ENCODE data around the gene HOXB1. TPM values are rescaled to one million over a fixed set of nuclear protein-coding genes. Genes with fewer than 3 reads are reported as not detected.

Gene HOXB1
- total RNA-seq, 1 donor from 2014 or later: not detected

GRCh38 chr17:48562934-48563333 lies 32.1 kb upstream of the HOXB1 start:
- H3K9me3 Mint-ChIP-seq (ENCODE audit: unreplicated experiment): no peaks in the 10 kb centered on the region
- peaks cover 30% of the 10 kb centered on the region for H3K27me3 Mint-ChIP-seq (ENCODE audit: unreplicated experiment)
- peaks cover 19% of the 10 kb centered on the region for H3K36me3 Mint-ChIP-seq (ENCODE audit: low read depth, unreplicated experiment)
- H3K4me3 Mint-ChIP-seq (ENCODE audit: unreplicated experiment): peak overlapping the region; percentile 94
- H3K27ac Mint-ChIP-seq (ENCODE audit: unreplicated experiment): no peak overlapping the region
- no peak for DNase-seq (ENCODE audit: low spot score)
- no peak for TF ChIP-seq CTCF (IDR thresholded peaks at IDR 0.05; ENCODE audit: unreplicated experiment)
- peaks cover 47% of the 10 kb centered on the region for H3K4me1 Mint-ChIP-seq (ENCODE audit: unreplicated experiment)

DNA sequence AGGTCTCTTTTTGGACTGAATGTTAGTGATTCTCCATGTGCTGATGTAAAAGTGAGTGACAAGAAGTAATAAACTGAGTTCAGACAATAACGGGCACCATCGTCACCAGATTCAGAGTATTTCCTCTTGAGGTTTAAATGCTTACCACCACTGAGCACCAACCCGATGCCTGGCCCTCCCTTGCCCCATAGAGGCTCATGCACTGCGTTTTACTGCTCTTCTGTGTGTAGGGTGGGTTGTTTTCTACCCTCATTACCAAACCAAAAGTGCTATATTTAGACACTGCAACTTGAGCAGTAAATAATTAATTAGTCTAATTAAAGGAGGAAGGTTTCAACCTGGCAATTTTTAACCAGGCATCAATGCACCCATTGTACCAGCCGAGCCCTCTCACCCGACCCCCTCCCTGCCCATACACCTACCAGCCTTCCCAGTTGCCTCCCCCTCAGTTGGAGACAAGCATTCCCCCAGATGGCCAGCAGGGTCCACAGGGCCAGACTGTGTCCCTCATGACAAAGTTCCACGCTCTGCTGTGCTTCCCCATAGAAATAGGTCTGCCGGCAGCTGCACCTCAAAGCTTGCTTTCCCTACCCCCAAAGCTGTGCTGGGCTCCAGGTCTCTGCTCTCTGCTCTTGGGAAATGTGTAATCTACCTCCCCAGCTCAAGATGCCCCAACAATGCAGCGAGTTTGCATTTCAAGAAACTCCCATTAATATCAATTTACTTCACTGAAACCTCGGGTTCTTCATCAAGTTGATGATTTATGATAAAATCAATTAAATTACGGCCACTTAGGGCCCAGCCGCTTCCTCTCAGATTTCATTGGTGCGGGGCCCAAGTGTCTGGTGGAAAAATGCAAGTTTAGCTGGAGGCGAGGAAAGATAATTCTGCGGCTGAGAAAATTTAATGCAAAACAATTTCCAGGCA lies 31.3 kb upstream of the HOXB1 start:
- H3K4me3 Mint-ChIP-seq (ENCODE audit: unreplicated experiment): peak overlapping the region; percentile 60
- TF ChIP-seq CTCF (IDR thresholded peaks at IDR 0.05; ENCODE audit: unreplicated experiment): peak; percentile 56
- H3K27me3 Mint-ChIP-seq (ENCODE audit: unreplicated experiment): peaks cover 34% of the 10 kb centered on the region
- H3K4me1 Mint-ChIP-seq (ENCODE audit: unreplicated experiment): peaks cover 50% of the 10 kb centered on the region
- H3K9me3 Mint-ChIP-seq (ENCODE audit: unreplicated experiment): no peaks in the 10 kb centered on the region
- peaks cover 19% of the 10 kb centered on the region for H3K36me3 Mint-ChIP-seq (ENCODE audit: low read depth, unreplicated experiment)
- H3K27ac Mint-ChIP-seq (ENCODE audit: unreplicated experiment): no peak overlapping the region
- no peak for DNase-seq (ENCODE audit: low spot score)

GRCh38 chr17:48559840-48560817 lies 29.3 kb upstream of the HOXB1 start:
- TF ChIP-seq CTCF (IDR thresholded peaks at IDR 0.05; ENCODE audit: unreplicated experiment): no peak
- Mint-ChIP-seq H3K4me1 (ENCODE audit: unreplicated experiment) (peaks cover 68% of the 10 kb centered on the region), H3K4me3 (ENCODE audit: unreplicated experiment) (no peak overlapping the region), H3K27ac (ENCODE audit: unreplicated experiment) (no peak overlapping the region), H3K9me3 (ENCODE audit: unreplicated experiment) (no peaks in the 10 kb centered on the region), H3K27me3 (ENCODE audit: unreplicated experiment) (peaks cover 40% of the 10 kb centered on the region), H3K36me3 (ENCODE audit: low read depth, unreplicated experiment) (peaks cover 22% of the 10 kb centered on the region)
- DNase-seq (ENCODE audit: low spot score): no peak

DNA sequence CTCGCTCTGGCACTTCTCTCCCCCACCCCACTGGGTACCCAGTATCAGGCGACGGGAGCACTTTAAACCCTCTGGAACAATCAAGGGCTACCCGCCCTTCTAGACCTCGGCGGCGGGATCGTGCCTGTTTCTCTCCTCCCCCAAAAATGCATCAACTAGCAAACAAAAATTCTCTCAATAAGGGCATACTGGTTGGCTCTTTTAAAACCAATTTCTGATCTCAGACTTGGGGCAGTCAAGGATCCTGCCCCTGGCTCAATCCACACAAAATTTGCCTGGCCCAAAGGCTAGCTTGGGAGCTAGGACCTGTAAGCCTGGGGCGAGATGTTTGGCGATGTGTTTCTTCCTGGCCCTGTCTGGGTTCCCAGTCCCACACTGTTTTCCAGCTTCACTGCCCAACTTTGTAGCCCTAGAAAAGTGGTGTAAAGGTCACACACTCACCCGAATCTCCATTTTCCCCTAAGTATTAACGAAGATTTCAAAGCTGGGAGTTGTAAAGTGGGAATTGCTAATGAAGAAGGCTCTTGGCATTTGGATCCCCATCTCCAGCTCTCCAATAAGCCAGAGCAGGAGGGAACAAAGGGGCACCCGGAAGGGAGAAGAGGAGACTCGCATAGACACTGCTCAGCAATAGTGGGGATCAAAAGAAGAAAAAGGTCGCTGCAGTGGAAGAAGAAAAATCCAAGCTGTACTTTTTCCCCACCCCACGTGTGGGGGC lies 28.5 kb upstream of the HOXB1 start:
- H3K9me3 Mint-ChIP-seq (ENCODE audit: unreplicated experiment): no peaks in the 10 kb centered on the region
- peaks cover 24% of the 10 kb centered on the region for H3K36me3 Mint-ChIP-seq (ENCODE audit: low read depth, unreplicated experiment)
- H3K27ac Mint-ChIP-seq (ENCODE audit: unreplicated experiment): no peak overlapping the region
- H3K4me1 Mint-ChIP-seq (ENCODE audit: unreplicated experiment): peaks cover 73% of the 10 kb centered on the region
- no peak overlapping the region for H3K4me3 Mint-ChIP-seq (ENCODE audit: unreplicated experiment)
- DNase-seq (ENCODE audit: low spot score): no peak
- no peak for TF ChIP-seq CTCF (IDR thresholded peaks at IDR 0.05; ENCODE audit: unreplicated experiment)
- peaks cover 39% of the 10 kb centered on the region for H3K27me3 Mint-ChIP-seq (ENCODE audit: unreplicated experiment)
